ENCODE results near the gene PIK3R4.

- TF ChIP-seq CTCF (IDR thresholded peaks at IDR 0.05 in 4 of 5, conservative IDR thresholded peaks at IDR 0.05 in 1 of 5) (no peak), POLR2A (IDR thresholded peaks at IDR 0.05) (no peak)
Measured at GRCh38 chr3:130773366-130773765, 26.7 kb upstream of the PIK3R4 start.
